Measurements from ENCODE around the gene CBR3. TPM values are rescaled to one million over a fixed set of nuclear protein-coding genes. Genes with fewer than 3 reads are reported as not detected.

The CBR3 gene
- total RNA-seq, 4 donors from 2014 or later = 22.8 to 53.0 (median 42.1) TPM

DNA sequence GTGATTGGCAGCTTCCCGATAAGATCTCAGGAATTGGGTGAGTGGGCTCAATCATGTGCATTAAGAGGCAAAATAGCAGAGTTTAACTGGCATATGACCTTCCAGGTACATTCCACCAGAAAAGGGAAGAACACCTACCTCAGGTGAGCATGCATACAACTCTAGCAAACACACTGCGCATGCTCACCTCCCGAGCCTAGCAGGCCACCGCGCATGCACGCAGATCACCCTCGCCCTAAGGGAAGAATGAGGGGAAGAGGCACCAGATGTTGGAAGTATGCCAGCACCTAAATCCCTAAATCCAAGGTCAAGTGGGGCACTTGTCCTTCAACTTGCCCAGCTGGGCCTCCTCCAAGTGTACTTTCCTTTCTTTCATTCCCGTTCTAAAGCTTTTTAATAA is 23.6 kb upstream of the CBR3 start:
- H3K36me3 ChIP-seq = no peaks in the 10 kb centered on the region
- H3K9me3 ChIP-seq = no peaks in the 10 kb centered on the region
- H3K4me3 ChIP-seq = no peak overlapping the region
- peaks cover 0 to 16% (median 0%) of the 10 kb centered on the region in 4 donors for H3K4me1 ChIP-seq
- H3K27ac ChIP-seq = no peak overlapping the region
- no peak for DNase-seq (ENCODE audit: low spot score in 2 of 2)
- TF ChIP-seq, protein P1, sequence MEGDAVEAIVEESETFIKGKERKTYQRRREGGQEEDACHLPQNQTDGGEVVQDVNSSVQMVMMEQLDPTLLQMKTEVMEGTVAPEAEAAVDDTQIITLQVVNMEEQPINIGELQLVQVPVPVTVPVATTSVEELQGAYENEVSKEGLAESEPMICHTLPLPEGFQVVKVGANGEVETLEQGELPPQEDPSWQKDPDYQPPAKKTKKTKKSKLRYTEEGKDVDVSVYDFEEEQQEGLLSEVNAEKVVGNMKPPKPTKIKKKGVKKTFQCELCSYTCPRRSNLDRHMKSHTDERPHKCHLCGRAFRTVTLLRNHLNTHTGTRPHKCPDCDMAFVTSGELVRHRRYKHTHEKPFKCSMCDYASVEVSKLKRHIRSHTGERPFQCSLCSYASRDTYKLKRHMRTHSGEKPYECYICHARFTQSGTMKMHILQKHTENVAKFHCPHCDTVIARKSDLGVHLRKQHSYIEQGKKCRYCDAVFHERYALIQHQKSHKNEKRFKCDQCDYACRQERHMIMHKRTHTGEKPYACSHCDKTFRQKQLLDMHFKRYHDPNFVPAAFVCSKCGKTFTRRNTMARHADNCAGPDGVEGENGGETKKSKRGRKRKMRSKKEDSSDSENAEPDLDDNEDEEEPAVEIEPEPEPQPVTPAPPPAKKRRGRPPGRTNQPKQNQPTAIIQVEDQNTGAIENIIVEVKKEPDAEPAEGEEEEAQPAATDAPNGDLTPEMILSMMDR (IDR thresholded peaks at IDR 0.05) = no peak
- TF ChIP-seq EP300 (IDR thresholded peaks at IDR 0.05) (no peak), POLR2A (IDR thresholded peaks at IDR 0.05) (no peak)
- WGBS, 2 donors = 71 to 87% methylated on average over 8 of the region's 8 CpGs
- H3K27me3 ChIP-seq = no peaks in the 10 kb centered on the region

DNA sequence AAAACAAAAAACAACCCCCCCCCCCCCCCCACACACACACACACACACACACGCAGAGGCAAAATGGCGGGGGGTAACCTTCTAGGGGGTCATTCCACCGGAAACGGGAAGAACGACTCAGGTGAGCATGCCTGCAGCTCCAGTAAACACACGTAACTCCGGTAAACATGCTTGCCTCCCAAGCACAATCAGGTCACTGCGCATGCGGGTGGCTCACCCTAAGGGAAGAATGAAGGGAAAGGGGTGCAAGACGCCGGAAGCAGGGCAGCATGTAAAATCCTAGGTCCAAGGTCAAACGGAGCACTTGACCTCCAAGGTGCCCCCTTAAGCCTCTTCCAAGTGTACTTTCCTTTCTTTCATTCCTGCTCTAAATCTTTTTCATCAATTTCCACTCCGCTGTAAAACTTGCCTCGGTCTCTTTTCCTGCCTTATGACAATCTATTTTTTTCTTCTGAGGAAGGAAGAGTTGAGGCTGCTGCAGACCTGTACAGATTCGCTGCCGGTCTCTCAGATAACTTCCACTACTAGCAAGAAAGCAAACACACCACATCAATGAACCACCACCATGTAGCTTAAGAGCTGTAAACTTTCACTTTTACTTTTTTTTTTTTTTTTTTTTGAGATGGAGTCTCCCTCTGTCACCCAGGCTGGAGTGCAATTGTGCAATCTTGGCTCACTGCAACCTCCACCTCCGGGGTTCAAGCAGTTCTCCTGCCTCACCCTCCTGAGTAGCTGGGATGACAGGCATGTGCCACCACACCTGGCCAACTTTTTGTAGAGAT is 21.0 kb upstream of the CBR3 start:
- Histone ChIP-seq H3K27ac (peak overlapping the region in 1 of 4 donors; percentile 72), H3K4me3 (peak overlapping the region in 1 of 4 donors; percentile 43), H3K36me3 (no peaks in the 10 kb centered on the region), H3K9me3 (no peaks in the 10 kb centered on the region), H3K27me3 (no peaks in the 10 kb centered on the region), H3K4me1 (peaks cover 0 to 16% (median 0%) of the 10 kb centered on the region in 4 donors)
- no peak for DNase-seq (ENCODE audit: low spot score in 2 of 2)
- WGBS, 2 donors = 67 to 73% methylated on average over 17 of the region's 17 CpGs
- TF ChIP-seq EP300 (IDR thresholded peaks at IDR 0.05) (no peak), POLR2A (IDR thresholded peaks at IDR 0.05) (no peak)
- TF ChIP-seq, protein P1 (IDR thresholded peaks at IDR 0.05) = no peak

DNA sequence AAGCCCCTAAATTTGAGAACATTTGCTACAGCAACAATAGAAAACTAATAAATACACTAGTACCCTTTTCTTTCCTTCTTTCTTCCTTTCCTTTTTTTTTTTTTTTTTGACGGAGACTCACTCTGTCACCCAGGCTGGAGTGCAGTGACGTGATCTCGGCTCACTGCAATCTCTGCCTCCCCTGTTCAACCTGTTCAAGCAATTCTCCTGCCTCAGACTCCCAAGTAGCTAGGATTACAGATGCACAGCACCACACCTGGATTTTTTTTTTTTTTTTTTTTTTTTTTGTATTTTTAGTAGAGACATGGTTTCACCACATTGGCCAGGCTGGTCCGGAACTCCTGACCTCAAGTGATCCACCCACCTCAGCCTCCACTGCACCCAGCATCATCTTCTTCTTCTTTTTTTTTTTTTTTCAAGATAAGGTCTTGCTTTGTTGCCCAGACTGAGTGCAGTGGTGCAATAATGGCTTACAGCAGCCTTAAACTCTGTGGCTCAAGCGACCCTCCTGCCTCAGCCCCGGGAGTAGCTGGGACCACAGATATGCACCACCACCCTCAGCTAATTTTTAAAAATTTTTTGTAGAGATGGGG is 19.6 kb upstream of the CBR3 start:
- WGBS, 2 donors = 87 to 88% methylated on average over 6 of the region's 6 CpGs
- DNase-seq (ENCODE audit: low spot score in 2 of 2) = no peak
- Histone ChIP-seq H3K4me3 (no peak overlapping the region), H3K36me3 (no peaks in the 10 kb centered on the region), H3K4me1 (peaks cover 0 to 16% (median 0%) of the 10 kb centered on the region in 4 donors), H3K9me3 (no peaks in the 10 kb centered on the region), H3K27me3 (no peaks in the 10 kb centered on the region), H3K27ac (no peak overlapping the region)
- TF ChIP-seq POLR2A (IDR thresholded peaks at IDR 0.05) (no peak), EP300 (IDR thresholded peaks at IDR 0.05) (no peak)
- TF ChIP-seq, protein P1 (IDR thresholded peaks at IDR 0.05) = no peak

DNA sequence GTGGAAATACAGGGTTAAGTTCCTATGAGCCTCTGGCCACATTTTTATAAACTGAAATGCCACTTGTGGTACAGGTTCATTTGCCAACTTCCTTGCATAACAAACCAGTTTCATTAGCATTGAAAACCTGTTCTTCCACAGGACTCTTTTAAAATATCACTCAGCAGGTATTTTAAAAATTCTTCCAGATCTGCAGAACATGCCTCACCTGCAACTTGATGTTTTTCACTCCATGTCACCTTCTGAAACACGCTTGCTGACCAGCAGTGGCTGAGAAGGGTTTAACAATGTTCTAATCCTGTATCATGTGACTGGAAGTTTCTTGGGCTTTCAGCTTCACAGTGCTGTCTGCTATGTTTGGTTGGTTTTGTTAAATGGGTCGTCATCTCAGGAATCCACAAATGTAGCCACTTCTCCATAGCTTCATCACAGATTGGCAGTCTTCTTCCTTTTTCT is 17.6 kb upstream of the CBR3 start:
- H3K9me3 ChIP-seq = no peaks in the 10 kb centered on the region

More for the DNA sequence above, 17.6 kb upstream of the CBR3 start:
- 65 to 75% methylated on average over 2 of the region's 2 CpGs for WGBS, 2 donors
- Histone ChIP-seq H3K36me3 (no peaks in the 10 kb centered on the region), H3K4me1 (peaks cover 0 to 14% (median 0%) of the 10 kb centered on the region in 4 donors), H3K27me3 (no peaks in the 10 kb centered on the region), H3K27ac (no peak overlapping the region), H3K4me3 (no peak overlapping the region)
- TF ChIP-seq, protein P1 (IDR thresholded peaks at IDR 0.05) = no peak
- no peak for TF ChIP-seq POLR2A (IDR thresholded peaks at IDR 0.05)
- TF ChIP-seq EP300 (IDR thresholded peaks at IDR 0.05) = no peak
- no peak for DNase-seq (ENCODE audit: low spot score in 2 of 2)
